ENCODE measurements around the gene TIAM1.

GRCh38 chr21:31345136-31345535 lies 1.1 kb upstream of the TIAM1 start:
- TF ChIP-seq POLR2A (IDR thresholded peaks at IDR 0.05) = no peak
- no peak for TF ChIP-seq CTCF (IDR thresholded peaks at IDR 0.05)
